Lower leg skin (tissue), 3 donors: ENCODE results near the gene RIPK4.

Experiments
- CTCF ChIP-seq, 3 donors: fragments of 450-650 bp; IDR thresholded peaks; one replicate each; pipeline ENCODE4 v1.5.1; 2016; ENCODE audit warnings: antibody characterized with exemption in 3 of 3, mild to moderate bottlenecking in 3 of 3, moderate library complexity in 2 of 3
- POLR2A ChIP-seq, 2 donors: fragments of 450-650 bp; IDR thresholded peaks; one replicate each; pipeline ENCODE4 v1.6.1; 2016 to 2017; ENCODE audit warnings: antibody characterized with exemption in 2 of 2, mild to moderate bottlenecking in 1 of 2, moderate library complexity in 1 of 2

- TF ChIP-seq CTCF (IDR thresholded peaks at IDR 0.05) (no peak), POLR2A (IDR thresholded peaks at IDR 0.05) (no peak)
Observed at GRCh38 chr21:41712730-41713129, 54.1 kb downstream of the RIPK4 start.
